ENCODE data around the gene SLC44A3. TPM values are rescaled to one million over a fixed set of nuclear protein-coding genes. Genes with fewer than 3 reads are reported as not detected.

The SLC44A3 gene, protein sequence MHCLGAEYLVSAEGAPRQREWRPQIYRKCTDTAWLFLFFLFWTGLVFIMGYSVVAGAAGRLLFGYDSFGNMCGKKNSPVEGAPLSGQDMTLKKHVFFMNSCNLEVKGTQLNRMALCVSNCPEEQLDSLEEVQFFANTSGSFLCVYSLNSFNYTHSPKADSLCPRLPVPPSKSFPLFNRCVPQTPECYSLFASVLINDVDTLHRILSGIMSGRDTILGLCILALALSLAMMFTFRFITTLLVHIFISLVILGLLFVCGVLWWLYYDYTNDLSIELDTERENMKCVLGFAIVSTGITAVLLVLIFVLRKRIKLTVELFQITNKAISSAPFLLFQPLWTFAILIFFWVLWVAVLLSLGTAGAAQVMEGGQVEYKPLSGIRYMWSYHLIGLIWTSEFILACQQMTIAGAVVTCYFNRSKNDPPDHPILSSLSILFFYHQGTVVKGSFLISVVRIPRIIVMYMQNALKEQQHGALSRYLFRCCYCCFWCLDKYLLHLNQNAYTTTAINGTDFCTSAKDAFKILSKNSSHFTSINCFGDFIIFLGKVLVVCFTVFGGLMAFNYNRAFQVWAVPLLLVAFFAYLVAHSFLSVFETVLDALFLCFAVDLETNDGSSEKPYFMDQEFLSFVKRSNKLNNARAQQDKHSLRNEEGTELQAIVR
- 0.27 and 0.28 TPM in 2 replicates for total RNA-seq

DNA sequence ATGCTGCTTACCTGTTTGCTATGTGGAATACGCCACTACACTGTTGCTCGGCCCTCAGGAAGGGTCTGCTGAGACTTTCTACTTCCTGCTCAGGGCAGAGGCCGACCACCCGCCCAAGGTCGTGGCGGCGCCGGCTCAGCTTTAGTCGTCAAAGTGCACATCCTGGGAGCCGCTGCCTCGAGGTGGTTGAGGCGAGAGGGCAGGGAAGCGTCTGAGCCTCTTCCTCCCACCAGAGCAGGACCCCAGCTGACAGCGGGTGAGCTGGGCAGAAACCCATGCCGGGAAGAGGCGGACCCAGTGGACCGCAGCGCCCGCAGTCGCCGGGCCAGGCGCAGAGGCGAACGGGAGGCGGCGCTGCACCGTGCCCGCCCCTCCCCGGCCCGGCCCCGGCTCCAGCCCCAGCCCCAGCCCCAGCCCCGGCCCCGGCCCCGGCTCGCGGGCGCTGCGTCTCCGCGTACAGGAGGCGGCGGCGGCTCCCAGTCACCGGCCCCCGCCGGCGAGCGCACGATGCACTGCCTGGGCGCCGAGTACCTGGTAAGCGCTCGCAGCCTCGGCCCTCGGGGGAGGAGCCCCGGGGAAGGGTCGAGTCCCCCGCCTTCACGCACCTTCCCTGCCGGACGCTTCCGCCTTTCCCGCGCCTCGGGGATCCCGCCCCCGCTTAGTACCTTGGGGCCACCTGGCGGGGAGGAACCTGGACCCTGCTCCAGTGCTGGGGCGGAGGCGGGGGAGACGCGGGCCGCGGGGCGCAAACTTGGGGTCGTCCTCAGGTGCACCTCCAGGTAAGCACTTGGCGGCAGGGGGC, at the start of gene SLC44A3:
SLC44A3 (plus strand) TSS at position 413 of the 802 bp plus-strand sequence; CDS start at position 508, 95 bp downstream.

DNA sequence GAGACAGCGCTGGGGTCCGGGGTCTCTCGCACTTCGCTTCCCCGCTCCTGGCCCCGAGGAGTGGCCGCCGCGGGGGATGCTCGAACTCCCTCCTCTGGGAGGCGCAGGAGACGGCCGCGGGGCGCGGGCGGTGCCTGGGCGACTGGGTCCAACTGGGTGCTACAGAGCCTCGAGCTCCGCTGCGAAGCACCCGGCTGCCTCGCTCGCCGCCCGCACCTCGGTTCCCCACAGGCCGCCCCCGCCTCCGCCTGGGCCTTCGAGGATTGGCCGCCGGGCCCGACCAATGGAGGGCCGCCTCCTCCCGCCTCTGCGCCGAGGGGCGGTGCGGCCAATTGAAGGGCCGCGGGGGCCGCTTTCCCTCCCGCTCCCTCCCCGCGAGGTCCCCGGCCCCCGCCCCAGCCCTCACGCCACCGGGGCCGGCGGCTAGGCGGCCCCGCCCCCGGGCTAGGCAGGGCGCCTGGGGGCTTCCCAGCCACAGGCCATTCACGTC, 106.8 kb downstream of the SLC44A3 start, which contains the start of gene CNN3:
CNN3 (minus strand) TSS at position 196 of the 490 bp plus-strand sequence. CDS start 216 bp downstream, outside the sequence.

Other genes starting within 250 kb of the SLC44A3 start
- gene CNN3, start 106.8 kb downstream of the SLC44A3 start, total RNA-seq, result 253 and 277 TPM in 2 replicates